HTERT RPE-1 (cell line): ENCODE results near the gene KRT6A.

Experiments
- in situ Hi-C: fragments of 300-500 bp; cut with MboI; formaldehyde crosslinking; loops from 4 replicates; pipeline ENCODE4 v1.14.3; 2020; ENCODE audit warnings: low sequenced_read_pairs

The KRT6A gene

GRCh38 chr12:52438305-52439301, 54.5 kb downstream of the KRT6A start:
- in situ Hi-C loops: no loop called here

- in situ Hi-C loops: no loop called here
These were observed 55.5 kb downstream of the KRT6A start for GRCh38 chr12:52437508-52437907.
